ENCODE results near the gene MB.
A peak's percentile ranks its signal among the peaks of the same experiment; 100 is the strongest.

MB gene

DNA sequence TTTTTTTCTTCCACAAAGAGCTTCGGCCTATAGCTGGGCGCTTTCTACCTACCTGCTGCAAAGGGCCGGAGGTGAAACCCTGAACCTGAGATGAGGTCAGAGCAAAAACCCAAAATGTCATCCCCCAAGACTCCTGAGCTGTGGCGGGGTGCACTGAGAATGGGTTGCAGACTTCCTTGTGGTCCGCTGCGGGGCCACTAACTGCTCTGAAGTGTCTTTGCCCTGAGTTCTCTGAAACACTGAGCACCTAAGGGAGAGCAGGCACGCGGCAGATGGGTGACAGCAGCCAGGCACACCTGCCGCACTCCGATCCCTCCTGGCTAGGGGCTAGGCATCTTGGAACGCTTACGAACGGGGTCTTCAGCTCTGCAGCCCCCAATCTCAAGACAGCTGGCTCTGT is 47.2 kb downstream of the MB start:
- no peak for FAIRE-seq

DNA sequence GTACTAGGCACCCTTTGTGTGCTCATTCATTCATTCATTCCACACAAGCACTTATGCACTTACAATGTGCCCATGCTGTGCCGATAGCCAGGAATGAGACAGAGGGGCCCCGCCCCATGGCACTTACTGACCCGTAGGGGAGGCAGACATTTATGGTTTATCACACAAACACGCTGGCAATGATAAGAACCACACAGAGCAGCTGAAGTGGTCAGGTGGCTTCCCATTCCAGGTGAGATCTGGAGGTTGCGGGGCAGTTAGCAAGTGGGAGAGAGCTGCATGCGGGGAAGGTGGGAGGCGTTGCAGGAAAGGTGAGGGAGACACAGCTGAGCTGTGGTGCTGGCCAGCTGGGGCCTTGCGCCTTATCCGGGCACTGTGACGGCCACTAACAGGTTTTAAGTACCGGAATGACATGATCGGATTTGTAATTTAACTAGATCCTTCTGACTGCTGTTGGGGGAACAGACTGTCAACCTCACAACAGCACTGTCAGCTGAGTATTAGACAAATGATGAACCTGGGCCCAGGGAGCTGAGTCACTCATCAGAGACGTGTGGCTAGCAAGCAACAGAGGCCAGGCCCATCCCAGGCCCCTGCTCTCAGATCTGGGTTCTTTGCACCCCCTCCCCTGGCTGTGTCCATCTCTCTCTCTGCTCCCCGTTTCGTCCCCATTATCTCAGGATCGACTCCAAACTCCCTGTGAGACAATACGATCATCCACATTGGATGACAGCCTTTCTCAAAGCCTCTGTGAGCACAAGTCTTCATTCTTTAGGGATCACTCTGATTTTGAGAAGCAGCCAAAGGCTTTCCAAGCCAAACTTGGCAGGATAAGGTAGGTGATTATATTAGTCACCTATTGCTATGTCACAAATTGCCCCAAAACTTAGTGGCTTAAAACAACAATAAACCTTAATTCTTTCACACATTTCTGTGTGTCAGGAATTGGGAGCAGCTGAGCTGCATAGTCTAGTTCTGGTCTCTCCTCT is 48.1 kb downstream of the MB start:
- FAIRE-seq, result no peak

GRCh38 chr22:35567351-35568141 is 49.6 kb downstream of the MB start:
- no peak for FAIRE-seq

DNA sequence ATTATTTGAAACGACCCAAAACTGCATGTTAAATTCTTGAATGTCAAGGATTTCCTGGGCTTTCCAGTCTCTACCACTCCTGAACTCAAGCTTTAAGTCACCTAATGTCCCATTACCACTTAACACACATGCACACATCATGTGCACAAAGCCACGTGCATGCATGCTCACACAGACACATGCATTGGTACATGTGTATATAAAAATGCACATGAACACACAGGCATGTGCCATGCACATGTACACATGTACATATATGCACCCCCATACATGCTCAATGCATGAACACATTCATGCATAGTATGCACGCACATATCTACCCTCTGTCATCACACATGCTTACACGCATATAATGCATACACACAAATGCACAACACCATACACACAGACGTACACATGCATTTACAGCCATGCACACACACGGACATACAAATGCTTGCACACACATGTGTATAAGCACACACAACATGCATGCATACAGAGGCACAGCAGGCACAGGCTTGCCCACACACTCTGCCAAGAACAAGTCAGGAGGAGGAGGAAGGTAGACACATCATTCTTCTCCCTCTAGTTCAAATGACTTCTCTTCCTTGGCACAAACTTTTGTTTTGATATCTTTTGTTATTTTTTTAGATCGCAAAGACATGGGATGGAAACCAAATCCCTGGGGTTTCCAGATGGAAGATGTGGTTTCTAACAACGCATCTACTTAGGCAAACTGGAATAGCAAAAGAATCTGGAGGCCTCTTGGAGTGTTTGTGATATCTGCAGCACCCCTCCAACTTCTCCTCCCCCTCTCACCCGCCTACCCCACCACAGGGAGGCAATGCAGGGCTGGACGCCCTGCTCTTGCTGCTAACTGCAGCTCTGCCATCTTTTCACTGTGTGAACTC is 51.9 kb downstream of the MB start:
- no peak for FAIRE-seq

- FAIRE-seq, result no peak
Measured at GRCh38 chr22:35563211-35563610, 53.9 kb downstream of the MB start.

GRCh38 chr22:35561796-35562526 is 55.2 kb downstream of the MB start:
- FAIRE-seq, result no peak

GRCh38 chr22:35560824-35561223 is 56.3 kb downstream of the MB start:
- FAIRE-seq, result no peak

GRCh38 chr22:35560366-35560765 is 56.8 kb downstream of the MB start:
- no peak for FAIRE-seq

DNA sequence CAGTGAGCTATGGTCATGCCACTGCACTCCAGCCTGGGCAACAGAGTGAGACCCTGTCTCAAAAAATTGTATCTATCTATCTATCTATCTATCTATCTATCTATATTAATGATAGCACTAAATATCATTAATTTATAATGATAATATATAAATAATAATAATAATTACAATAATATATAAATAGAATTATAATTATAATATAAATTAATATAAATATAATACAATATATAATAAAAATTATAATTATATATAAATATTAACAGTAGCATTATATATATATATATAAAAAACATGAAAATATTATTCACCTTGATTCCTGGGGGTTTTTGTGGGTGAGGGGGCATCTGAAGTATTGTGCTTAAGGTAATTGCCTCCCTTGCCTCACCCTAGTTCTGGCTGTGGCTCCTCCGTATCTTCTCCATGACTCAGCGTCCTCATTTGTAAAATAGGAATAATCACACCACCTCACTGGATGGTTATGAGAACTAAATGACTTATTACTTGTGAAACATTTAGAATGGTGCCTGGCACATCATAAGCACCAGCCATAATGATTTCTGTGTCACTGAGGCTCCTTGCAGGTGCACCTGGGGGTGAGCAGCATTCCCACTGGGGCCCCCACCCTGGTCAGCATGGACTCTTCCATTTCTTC is 57.6 kb downstream of the MB start:
- peak; percentile 96 for FAIRE-seq

DNA sequence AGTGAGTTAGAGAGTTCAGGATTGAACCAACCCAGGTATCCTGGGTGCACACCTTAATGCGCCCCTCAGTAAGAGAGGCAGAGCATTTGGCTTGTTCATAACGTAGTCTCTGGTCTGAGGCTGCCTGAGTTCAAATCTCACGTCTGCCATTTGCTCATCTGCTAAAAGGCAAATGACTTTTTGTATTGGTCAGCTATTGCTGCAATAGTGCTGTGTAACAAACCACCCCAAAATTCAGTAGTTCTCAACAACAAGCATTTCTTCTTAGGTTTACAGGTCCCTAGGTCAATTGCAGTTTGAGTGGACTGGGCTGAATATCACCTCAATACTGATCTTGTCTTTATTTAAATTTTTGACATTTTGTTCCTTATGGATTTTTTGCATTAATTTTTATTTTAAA is 58.4 kb downstream of the MB start:
- FAIRE-seq, result no peak

DNA sequence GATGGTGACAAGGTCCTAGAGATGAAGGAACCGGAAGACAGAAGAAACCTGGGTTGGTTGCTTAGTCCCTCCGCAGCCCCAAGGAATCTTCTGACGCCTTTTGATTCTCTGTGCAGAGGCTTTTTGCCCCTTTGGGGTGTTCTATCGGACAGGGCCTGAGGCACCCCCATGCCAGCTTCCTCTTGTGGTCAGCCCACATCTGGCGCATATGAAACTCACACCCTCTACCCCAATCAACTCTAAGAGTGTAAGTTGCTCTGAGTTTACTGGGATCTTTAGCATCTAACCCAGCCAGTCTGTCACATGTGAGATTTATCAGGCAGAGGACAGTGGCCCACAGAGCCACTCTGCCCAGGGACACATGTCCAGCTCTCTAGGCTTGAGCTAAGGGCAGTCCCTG is 59.1 kb downstream of the MB start:
- no peak for FAIRE-seq

Data from A204.1 (cell line).